Fibroblast of lung (primary cell): Measurements from ENCODE around the gene ERICH2. TPM values are rescaled to one million over a fixed set of nuclear protein-coding genes. Genes with fewer than 3 reads are reported as not detected.

ENCODE experiments used
- DNase-seq, 2 donors: peaks; one replicate each; pipeline versions ENCODE4 v3.0.0 to v3.0.0-alpha.2; 2010; ENCODE audit warnings: low read depth in 2 of 2
- H2AFZ ChIP-seq: 2 replicates; pipeline ENCODE4 v1.5.1; 2012; ENCODE audit warnings: low read length, control low read depth, inconsistent platforms
- H3K27ac ChIP-seq: 2 replicates; pipeline ENCODE4 v1.5.1; 2011; ENCODE audit warnings: low read length, control low read depth; ENCODE audit not compliant: insufficient read depth
- H3K27me3 ChIP-seq: 2 replicates; pipeline ENCODE4 v1.5.1; 2011; ENCODE audit warnings: mild to moderate bottlenecking, low read length; ENCODE audit not compliant: control insufficient read depth, insufficient read depth
- H3K36me3 ChIP-seq: 2 replicates; pipeline ENCODE4 v1.5.1; 2011; ENCODE audit warnings: low read length; ENCODE audit not compliant: control insufficient read depth, insufficient read depth
- H3K4me1 ChIP-seq: 2 replicates; pipeline ENCODE4 v1.5.1; 2011; ENCODE audit warnings: low read length; ENCODE audit not compliant: control insufficient read depth, insufficient read depth; ENCODE audit errors: extremely low read depth
- H3K4me2 ChIP-seq: 2 replicates; pipeline ENCODE4 v1.5.1; 2011; ENCODE audit warnings: low read length, control low read depth; ENCODE audit not compliant: insufficient read depth; ENCODE audit errors: extremely low read depth
- H3K4me3 ChIP-seq, 4 experiments: fragments of 200-600 bp in 1 of 4; sonication (generic) in 1 of 4; replicated peaks in 1 of 4; 2 replicates each; pipeline ENCODE4 v1.5.1; 2011 to 2016; ENCODE audit warnings: low read length in 4 of 4, low read depth in 3 of 4, mild to moderate bottlenecking in 3 of 4, control low read depth in 2 of 4, inconsistent platforms in 1 of 4, mixed read lengths in 1 of 4; ENCODE audit not compliant: insufficient read depth in 1 of 4; ENCODE audit errors: control extremely low read depth in 1 of 4
- H3K79me2 ChIP-seq: 2 replicates; pipeline ENCODE4 v1.5.1; 2012; ENCODE audit warnings: mild to moderate bottlenecking, low read length, inconsistent platforms; ENCODE audit not compliant: control insufficient read depth, insufficient read depth
- H3K9ac ChIP-seq: 2 replicates; pipeline ENCODE4 v1.5.1; 2011; ENCODE audit warnings: mild to moderate bottlenecking, low read length, control low read depth; ENCODE audit not compliant: insufficient read depth
- H3K9me3 ChIP-seq: 2 replicates; pipeline ENCODE4 v1.5.1; 2012; ENCODE audit warnings: low read depth, low read length; ENCODE audit not compliant: control insufficient read depth, insufficient read depth
- H4K20me1 ChIP-seq: 2 replicates; pipeline ENCODE4 v1.5.1; 2011; ENCODE audit warnings: low read length; ENCODE audit not compliant: control insufficient read depth, insufficient read depth; ENCODE audit errors: extremely low read depth
- CTCF ChIP-seq, 2 donors: IDR thresholded peaks in 1 of 2; conservative IDR thresholded peaks in 1 of 2; 1 replicate in 1 of 2; 2 replicates in 1 of 2; pipeline ENCODE4 v1.5.1; 2011 to 2012; ENCODE audit warnings: low read length in 2 of 2, control low read depth in 1 of 2, inconsistent platforms in 1 of 2, low read depth in 1 of 2, mild to moderate bottlenecking in 1 of 2
- EZH2 ChIP-seq: IDR thresholded peaks from 2 replicates; pipeline ENCODE4 v1.5.1; 2012; ENCODE audit warnings: low read length, control low read depth, mild to moderate bottlenecking; ENCODE audit errors: missing control alignments
- polyA plus RNA-seq, 2 donors: library from polyadenylated mRNA; depleted of rRNA in 1 of 2; stranded (reverse) in 1 of 2; unstranded in 1 of 2; fragments of >200 nt; gene quantifications; 2 replicates each; pipeline ENCODE4 v1.2.1, GENCODE V29; 2011 to 2012; ENCODE audit warnings: missing spikeins in 1 of 2
- total RNA-seq: library from RNA; depleted of rRNA; stranded (reverse); fragments of >200 nt; gene quantifications from 2 replicates; pipeline ENCODE4 v1.2.1, GENCODE V29; 2014

The ERICH2 gene
- total and polyA plus RNA-seq, 2 donors (not counting 1 experiment from before 2014, with no cell fraction given): 3.1 TPM; not detected in 1

GRCh38 chr2:170761572-170761971 is 8.6 kb upstream of the ERICH2 start:
- Histone ChIP-seq H4K20me1 (no peaks in the 10 kb centered on the region), H3K79me2 (no peaks in the 10 kb centered on the region), H3K4me1 (no peaks in the 10 kb centered on the region), H3K27me3 (no peaks in the 10 kb centered on the region), H3K9ac (no peak overlapping the region), H2AFZ (no peak overlapping the region), H3K27ac (no peak overlapping the region), H3K9me3 (no peaks in the 10 kb centered on the region), H3K4me3 (no peak overlapping the region), H3K36me3 (no peaks in the 10 kb centered on the region), H3K4me2 (no peak overlapping the region)
- TF ChIP-seq CTCF (conservative IDR thresholded peaks at IDR 0.05 in 1 of 2, IDR thresholded peaks at IDR 0.05 in 1 of 2; ENCODE audit: low read depth in 1 of 2, low read length in 2 of 2): no peak
- TF ChIP-seq EZH2: no peak
- no peak for DNase-seq

- Histone ChIP-seq H2AFZ (no peak overlapping the region), H3K36me3 (no peaks in the 10 kb centered on the region), H3K9me3 (no peaks in the 10 kb centered on the region), H3K4me1 (no peaks in the 10 kb centered on the region), H3K4me3 (no peak overlapping the region), H3K27me3 (no peaks in the 10 kb centered on the region), H3K4me2 (no peak overlapping the region), H3K79me2 (no peaks in the 10 kb centered on the region), H3K27ac (no peak overlapping the region), H4K20me1 (no peaks in the 10 kb centered on the region), H3K9ac (no peak overlapping the region)
- DNase-seq: no peak
- no peak for TF ChIP-seq EZH2
- TF ChIP-seq CTCF (conservative IDR thresholded peaks at IDR 0.05 in 1 of 2, IDR thresholded peaks at IDR 0.05 in 1 of 2; ENCODE audit: low read depth in 1 of 2, low read length in 2 of 2): no peak
Measured at GRCh38 chr2:170762760-170763159, 7.4 kb upstream of the ERICH2 start.

GRCh38 chr2:170763232-170763631 is 6.9 kb upstream of the ERICH2 start:
- Histone ChIP-seq H3K27ac (no peak overlapping the region), H3K27me3 (no peaks in the 10 kb centered on the region), H3K4me1 (no peaks in the 10 kb centered on the region), H2AFZ (no peak overlapping the region), H3K9me3 (no peaks in the 10 kb centered on the region), H3K36me3 (no peaks in the 10 kb centered on the region), H4K20me1 (no peaks in the 10 kb centered on the region), H3K4me2 (no peak overlapping the region), H3K4me3 (no peak overlapping the region), H3K9ac (no peak overlapping the region), H3K79me2 (no peaks in the 10 kb centered on the region)
- no peak for DNase-seq
- TF ChIP-seq CTCF (conservative IDR thresholded peaks at IDR 0.05 in 1 of 2, IDR thresholded peaks at IDR 0.05 in 1 of 2; ENCODE audit: low read depth in 1 of 2, low read length in 2 of 2) (no peak), EZH2 (no peak)
